IMR-90 (cell line): ENCODE data around the gene HEATR3.

Experiments
- BHLHE40 ChIP-seq: fragments of 150-350 bp; IDR thresholded peaks from 2 replicates; pipeline ENCODE4 v1.6.1; 2016; ENCODE audit warnings: mild to moderate bottlenecking, low read depth, low read length
- CEBPB ChIP-seq: IDR thresholded peaks from 2 replicates; pipeline ENCODE4 v1.6.1; 2012; ENCODE audit warnings: low read depth, low read length, improper control_type of control experiment
- ELK1 ChIP-seq: fragments of 150-350 bp; IDR thresholded peaks from 2 replicates; pipeline ENCODE4 v1.6.1; 2016; ENCODE audit warnings: low read depth, mild to moderate bottlenecking, low read length, moderate library complexity, borderline replicate concordance
- MAFK ChIP-seq: IDR thresholded peaks from 2 replicates; pipeline ENCODE4 v1.6.1; 2012; ENCODE audit warnings: low read depth, low read length, improper control_type of control experiment
- MAZ ChIP-seq: IDR thresholded peaks from 2 replicates; pipeline ENCODE4 v1.6.1; 2012; ENCODE audit warnings: low read depth, mild to moderate bottlenecking, low read length, improper control_type of control experiment, moderate library complexity, borderline replicate concordance
- MXI1 ChIP-seq: IDR thresholded peaks from 2 replicates; pipeline ENCODE4 v1.6.1; 2012; ENCODE audit warnings: low read depth, mild to moderate bottlenecking, low read length, moderate library complexity, borderline replicate concordance
- POLR2A ChIP-seq: IDR thresholded peaks from 2 replicates; pipeline ENCODE4 v1.6.1; 2012; ENCODE audit warnings: mild to moderate bottlenecking, low read depth, low read length
- RAD21 ChIP-seq: IDR thresholded peaks from 2 replicates; pipeline ENCODE4 v1.6.1; 2012; ENCODE audit warnings: low read length, improper control_type of control experiment
- RFX5 ChIP-seq: IDR thresholded peaks from 2 replicates; pipeline ENCODE4 v1.8.0; 2012; ENCODE audit warnings: low read depth, mild to moderate bottlenecking, low read length, moderate library complexity
- SMC3 ChIP-seq: fragments of 150-350 bp; IDR thresholded peaks from 2 replicates; pipeline ENCODE4 v1.6.1; 2016; ENCODE audit warnings: low read depth, mild to moderate bottlenecking, antibody characterized with exemption, low read length, moderate library complexity
- TF ChIP-seq, protein P1 (sequence below): conservative IDR thresholded peaks from 2 replicates; pipeline ENCODE4 v1.5.1; 2012; ENCODE audit warnings: mild to moderate bottlenecking, low read depth, low read length, improper control_type of control experiment

DNA sequence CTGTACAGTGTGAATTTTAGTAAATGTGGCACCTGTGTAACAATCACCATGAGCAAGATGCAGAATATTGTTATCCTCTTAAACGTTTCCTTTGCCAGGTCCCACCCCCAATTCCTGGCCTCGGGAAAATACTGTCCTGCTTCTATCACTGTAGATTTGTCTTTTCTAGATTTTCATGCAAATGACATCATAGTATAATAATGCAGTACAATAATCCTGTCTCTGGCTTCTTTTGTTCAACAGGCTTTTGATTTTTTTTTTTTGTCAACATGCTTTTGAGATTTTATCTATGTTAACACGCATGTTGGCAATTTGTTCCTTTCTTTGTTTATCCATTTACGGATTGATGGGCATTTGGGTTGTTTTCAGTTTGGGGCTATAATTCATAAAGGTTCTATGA is 20.4 kb upstream of the HEATR3 start:
- TF ChIP-seq, protein P1, sequence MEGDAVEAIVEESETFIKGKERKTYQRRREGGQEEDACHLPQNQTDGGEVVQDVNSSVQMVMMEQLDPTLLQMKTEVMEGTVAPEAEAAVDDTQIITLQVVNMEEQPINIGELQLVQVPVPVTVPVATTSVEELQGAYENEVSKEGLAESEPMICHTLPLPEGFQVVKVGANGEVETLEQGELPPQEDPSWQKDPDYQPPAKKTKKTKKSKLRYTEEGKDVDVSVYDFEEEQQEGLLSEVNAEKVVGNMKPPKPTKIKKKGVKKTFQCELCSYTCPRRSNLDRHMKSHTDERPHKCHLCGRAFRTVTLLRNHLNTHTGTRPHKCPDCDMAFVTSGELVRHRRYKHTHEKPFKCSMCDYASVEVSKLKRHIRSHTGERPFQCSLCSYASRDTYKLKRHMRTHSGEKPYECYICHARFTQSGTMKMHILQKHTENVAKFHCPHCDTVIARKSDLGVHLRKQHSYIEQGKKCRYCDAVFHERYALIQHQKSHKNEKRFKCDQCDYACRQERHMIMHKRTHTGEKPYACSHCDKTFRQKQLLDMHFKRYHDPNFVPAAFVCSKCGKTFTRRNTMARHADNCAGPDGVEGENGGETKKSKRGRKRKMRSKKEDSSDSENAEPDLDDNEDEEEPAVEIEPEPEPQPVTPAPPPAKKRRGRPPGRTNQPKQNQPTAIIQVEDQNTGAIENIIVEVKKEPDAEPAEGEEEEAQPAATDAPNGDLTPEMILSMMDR = no peak
- TF ChIP-seq RFX5 (no peak), POLR2A (no peak), MAZ (no peak), MAFK (no peak), ELK1 (no peak), MXI1 (no peak), CEBPB (no peak), RAD21 (no peak), SMC3 (no peak), BHLHE40 (no peak)
